Measurements from ENCODE around the gene KPTN.

The KPTN gene

DNA sequence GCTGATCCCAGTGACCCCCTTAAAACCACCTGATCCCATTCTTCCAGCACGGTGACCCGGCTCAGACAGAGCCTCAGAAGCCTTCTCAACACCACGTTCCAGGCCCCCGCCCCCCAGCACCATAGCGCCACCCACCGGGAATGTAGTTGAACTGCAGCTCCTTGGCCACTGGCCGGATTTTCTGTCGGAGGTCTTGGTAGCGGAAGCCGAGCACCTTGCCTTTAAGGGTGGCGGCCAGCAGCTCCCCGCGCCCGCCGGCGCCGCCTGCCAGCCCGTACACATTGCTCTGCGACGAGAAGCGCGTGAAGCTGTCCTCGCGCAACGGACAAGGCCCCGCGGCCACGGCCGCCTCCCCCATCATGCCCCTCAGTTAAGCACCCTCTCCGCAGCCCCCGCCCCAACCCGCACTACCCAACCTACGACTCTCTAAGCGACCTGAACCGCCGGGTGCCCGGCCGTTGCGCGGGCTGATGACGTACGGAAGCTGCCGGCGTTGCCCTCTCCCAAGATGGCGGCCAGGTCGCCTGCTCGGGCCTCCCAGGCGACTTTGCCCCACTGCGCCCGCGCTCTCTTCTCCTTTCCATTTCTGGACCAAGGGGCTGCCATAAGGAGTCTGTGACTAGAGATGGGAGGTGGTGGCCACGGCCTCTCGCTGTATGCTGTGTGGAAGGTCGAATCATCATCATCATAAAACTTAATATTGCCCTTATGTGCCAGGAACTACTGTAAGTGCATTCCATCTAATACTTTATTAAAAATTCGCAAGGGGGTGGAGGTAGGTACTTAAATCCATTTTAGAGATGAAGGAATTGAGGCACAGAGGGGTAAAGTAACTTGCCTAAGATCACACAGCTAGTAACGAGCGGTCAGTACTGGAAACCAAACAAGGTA, at the start of gene KPTN:
Gene KPTN, minus strand, starts transcription at position 420 of the 891 bp plus-strand sequence. Its CDS starts 59 bp downstream, at position 361.
- TF ChIP-seq, protein P1, sequence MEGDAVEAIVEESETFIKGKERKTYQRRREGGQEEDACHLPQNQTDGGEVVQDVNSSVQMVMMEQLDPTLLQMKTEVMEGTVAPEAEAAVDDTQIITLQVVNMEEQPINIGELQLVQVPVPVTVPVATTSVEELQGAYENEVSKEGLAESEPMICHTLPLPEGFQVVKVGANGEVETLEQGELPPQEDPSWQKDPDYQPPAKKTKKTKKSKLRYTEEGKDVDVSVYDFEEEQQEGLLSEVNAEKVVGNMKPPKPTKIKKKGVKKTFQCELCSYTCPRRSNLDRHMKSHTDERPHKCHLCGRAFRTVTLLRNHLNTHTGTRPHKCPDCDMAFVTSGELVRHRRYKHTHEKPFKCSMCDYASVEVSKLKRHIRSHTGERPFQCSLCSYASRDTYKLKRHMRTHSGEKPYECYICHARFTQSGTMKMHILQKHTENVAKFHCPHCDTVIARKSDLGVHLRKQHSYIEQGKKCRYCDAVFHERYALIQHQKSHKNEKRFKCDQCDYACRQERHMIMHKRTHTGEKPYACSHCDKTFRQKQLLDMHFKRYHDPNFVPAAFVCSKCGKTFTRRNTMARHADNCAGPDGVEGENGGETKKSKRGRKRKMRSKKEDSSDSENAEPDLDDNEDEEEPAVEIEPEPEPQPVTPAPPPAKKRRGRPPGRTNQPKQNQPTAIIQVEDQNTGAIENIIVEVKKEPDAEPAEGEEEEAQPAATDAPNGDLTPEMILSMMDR (IDR thresholded peaks at IDR 0.05; ENCODE audit: low read depth, low read length), result peak; percentile 94
- DNase-seq (ENCODE audit: extremely low read depth, low read depth), result peak; percentile 71

GRCh38 chr19:47531640-47532387, 47.8 kb upstream of the KPTN start:
- TF ChIP-seq, protein P1 (IDR thresholded peaks at IDR 0.05; ENCODE audit: low read depth, low read length), result no peak
- no peak for DNase-seq (ENCODE audit: extremely low read depth, low read depth)

- DNase-seq (ENCODE audit: extremely low read depth, low read depth), result no peak
- TF ChIP-seq, protein P1 (IDR thresholded peaks at IDR 0.05; ENCODE audit: low read depth, low read length), result no peak
Measured at GRCh38 chr19:47529018-47529742, 45.2 kb upstream of the KPTN start.

DNA sequence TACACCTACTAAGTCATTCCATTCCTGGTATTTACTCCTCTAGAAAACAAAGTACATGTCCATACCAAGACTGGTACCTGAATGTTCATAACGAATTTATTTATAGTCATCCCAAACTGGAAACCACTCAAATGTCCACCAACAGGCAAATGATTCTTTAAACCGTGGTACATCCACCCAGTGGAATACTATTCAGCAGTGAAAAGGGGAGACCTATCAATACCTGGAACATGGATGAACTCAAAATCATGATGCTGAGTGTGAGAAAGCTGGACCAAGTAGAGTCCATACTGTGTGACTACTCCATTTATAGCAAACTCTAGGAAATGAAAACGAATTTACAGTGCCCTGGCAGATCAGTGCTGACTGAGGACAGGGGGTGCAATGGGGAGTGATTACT, 42.8 kb upstream of the KPTN start:
- TF ChIP-seq, protein P1 (IDR thresholded peaks at IDR 0.05; ENCODE audit: low read depth, low read length), result no peak
- DNase-seq (ENCODE audit: extremely low read depth, low read depth), result no peak

- DNase-seq (ENCODE audit: extremely low read depth, low read depth), result no peak
- TF ChIP-seq, protein P1 (IDR thresholded peaks at IDR 0.05; ENCODE audit: low read depth, low read length), result no peak
Measured at GRCh38 chr19:47523473-47523872, 39.5 kb upstream of the KPTN start.

- DNase-seq (ENCODE audit: extremely low read depth, low read depth), result no peak
- TF ChIP-seq, protein P1 (IDR thresholded peaks at IDR 0.05; ENCODE audit: low read depth, low read length), result no peak
Measured at GRCh38 chr19:47521473-47522180, 37.6 kb upstream of the KPTN start.

Measured in AG09319 (cell line).